Astrocyte (in vitro differentiated cells and primary cell): ENCODE results near the gene PREX1. TPM values are rescaled to one million over a fixed set of nuclear protein-coding genes. Genes with fewer than 3 reads are reported as not detected.

Experiments used
- DNase-seq: peaks from one replicate; pipeline ENCODE4 v3.0.0-alpha.2; 2010; ENCODE audit warnings: low read depth
- FAIRE-seq: peaks from 2 replicates; lab custom pipeline; 2011; peaks lifted over from hg19 to GRCh38; lab: Jason Lieb, UNC
- H2AFZ ChIP-seq: 2 replicates; pipeline ENCODE4 v1.6.0; 2012; ENCODE audit warnings: low read depth, low read length, inconsistent platforms
- H3K27ac ChIP-seq: 2 replicates; pipeline ENCODE4 v1.5.1; 2011; ENCODE audit warnings: low read depth, low read length, inconsistent platforms
- H3K27me3 ChIP-seq: 2 replicates; pipeline ENCODE4 v1.6.0; 2011; ENCODE audit warnings: low read length, inconsistent platforms; ENCODE audit not compliant: insufficient read depth
- H3K36me3 ChIP-seq: 2 replicates; pipeline ENCODE4 v1.5.1; 2011; ENCODE audit warnings: low read length, inconsistent platforms; ENCODE audit not compliant: insufficient read depth
- H3K4me1 ChIP-seq: 2 replicates; pipeline ENCODE4 v1.5.1; 2011; ENCODE audit warnings: low read length, inconsistent platforms; ENCODE audit not compliant: insufficient read depth
- H3K4me2 ChIP-seq: 2 replicates; pipeline ENCODE4 v1.6.0; 2012; ENCODE audit warnings: low read length, inconsistent platforms
- H3K4me3 ChIP-seq: 2 replicates; pipeline ENCODE4 v1.5.1; 2011; ENCODE audit warnings: low read depth, mild to moderate bottlenecking, low read length, inconsistent platforms; ENCODE audit not compliant: insufficient read depth
- H3K79me2 ChIP-seq: 2 replicates; pipeline ENCODE4 v1.6.0; 2012; ENCODE audit warnings: mild to moderate bottlenecking, low read length, inconsistent platforms; ENCODE audit not compliant: insufficient read depth
- H3K9ac ChIP-seq: 2 replicates; pipeline ENCODE4 v1.6.0; 2012; ENCODE audit warnings: mild to moderate bottlenecking, low read length, inconsistent platforms
- H3K9me3 ChIP-seq: 2 replicates; pipeline ENCODE4 v1.5.1; 2012; ENCODE audit warnings: low read depth, mild to moderate bottlenecking, low read length, inconsistent platforms; ENCODE audit not compliant: insufficient read depth
- H4K20me1 ChIP-seq: 2 replicates; pipeline ENCODE4 v1.6.0; 2012; ENCODE audit warnings: low read length, inconsistent platforms; ENCODE audit not compliant: insufficient read depth
- H3K27ac Mint-ChIP-seq: one replicate; pipeline ENCODE4 v1.8.0; 2021; ENCODE audit warnings: mild to moderate bottlenecking, mixed read lengths; ENCODE audit not compliant: unreplicated experiment
- H3K27me3 Mint-ChIP-seq: one replicate; pipeline ENCODE4 v1.8.0; 2021; ENCODE audit warnings: low read depth, mixed read lengths; ENCODE audit not compliant: unreplicated experiment
- H3K36me3 Mint-ChIP-seq: one replicate; pipeline ENCODE4 v1.8.0; 2021; ENCODE audit warnings: low read depth, mixed read lengths; ENCODE audit not compliant: unreplicated experiment
- H3K4me1 Mint-ChIP-seq: one replicate; pipeline ENCODE4 v1.8.0; 2021; ENCODE audit warnings: low read depth, mixed read lengths; ENCODE audit not compliant: unreplicated experiment
- H3K4me3 Mint-ChIP-seq: one replicate; pipeline ENCODE4 v1.8.0; 2021; ENCODE audit warnings: mild to moderate bottlenecking, moderate library complexity, mixed read lengths; ENCODE audit not compliant: unreplicated experiment
- H3K9me3 Mint-ChIP-seq: one replicate; pipeline ENCODE4 v1.8.0; 2021; ENCODE audit warnings: mild to moderate bottlenecking, mixed read lengths; ENCODE audit not compliant: unreplicated experiment
- EZH2 ChIP-seq: IDR thresholded peaks from 2 replicates; pipeline ENCODE4 v1.6.1; 2012; ENCODE audit warnings: mild to moderate bottlenecking, low read length, inconsistent platforms; ENCODE audit not compliant: insufficient read depth
- total RNA-seq: library from RNA; stranded (reverse); gene quantifications from 2 replicates; pipeline ENCODE4 v1.2.1, GENCODE V29; 2021
- TF ChIP-seq, protein P1 (sequence below): IDR thresholded peaks from 2 replicates; pipeline ENCODE4 v1.5.1; 2011; ENCODE audit warnings: low read depth, mild to moderate bottlenecking, inconsistent platforms, low read length, moderate library complexity; ENCODE audit not compliant: insufficient read depth

Gene PREX1
- total RNA-seq, 1 donor from 2014 or later: 3.5 TPM

DNA sequence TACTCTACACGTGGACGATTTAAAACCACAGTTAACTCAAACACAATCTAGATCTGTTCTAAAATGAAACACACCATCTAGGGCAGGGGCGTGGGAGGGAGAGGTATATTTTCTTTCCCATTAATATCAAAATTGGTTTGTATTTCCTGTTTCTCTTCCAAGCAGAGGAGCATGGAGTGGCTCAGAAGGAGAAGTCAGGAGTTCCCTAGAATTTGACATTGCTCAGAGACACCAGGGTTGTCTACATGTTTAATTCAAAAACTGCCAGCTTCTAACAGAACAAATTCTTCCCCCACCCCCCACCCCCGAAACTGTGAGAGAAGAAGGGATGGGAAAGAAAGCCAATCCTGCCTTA, 2.3 kb downstream of the PREX1 start:
- Mint-ChIP-seq H3K27me3 (peaks cover 20% of the 10 kb centered on the region), H3K4me3 (no peak overlapping the region), H3K27ac (no peak overlapping the region), H3K4me1 (peaks cover 9% of the 10 kb centered on the region), H3K36me3 (no peaks in the 10 kb centered on the region), H3K9me3 (no peaks in the 10 kb centered on the region)
- no peaks in the 10 kb centered on the region for H3K27me3 ChIP-seq
- no peaks in the 10 kb centered on the region for H3K79me2 ChIP-seq
- no peaks in the 10 kb centered on the region for H3K9me3 ChIP-seq
- H2AFZ ChIP-seq: no peak overlapping the region
- H3K4me1 ChIP-seq: peaks cover 32% of the 10 kb centered on the region
- H3K9ac ChIP-seq: no peak overlapping the region
- H4K20me1 ChIP-seq: peaks cover 5% of the 10 kb centered on the region
- peak overlapping the region; percentile 88 for H3K4me2 ChIP-seq
- FAIRE-seq (no peak), DNase-seq (no peak)
- no peak overlapping the region for H3K27ac ChIP-seq
- H3K36me3 ChIP-seq: no peaks in the 10 kb centered on the region
- H3K4me3 ChIP-seq: no peak overlapping the region
- TF ChIP-seq, protein P1, sequence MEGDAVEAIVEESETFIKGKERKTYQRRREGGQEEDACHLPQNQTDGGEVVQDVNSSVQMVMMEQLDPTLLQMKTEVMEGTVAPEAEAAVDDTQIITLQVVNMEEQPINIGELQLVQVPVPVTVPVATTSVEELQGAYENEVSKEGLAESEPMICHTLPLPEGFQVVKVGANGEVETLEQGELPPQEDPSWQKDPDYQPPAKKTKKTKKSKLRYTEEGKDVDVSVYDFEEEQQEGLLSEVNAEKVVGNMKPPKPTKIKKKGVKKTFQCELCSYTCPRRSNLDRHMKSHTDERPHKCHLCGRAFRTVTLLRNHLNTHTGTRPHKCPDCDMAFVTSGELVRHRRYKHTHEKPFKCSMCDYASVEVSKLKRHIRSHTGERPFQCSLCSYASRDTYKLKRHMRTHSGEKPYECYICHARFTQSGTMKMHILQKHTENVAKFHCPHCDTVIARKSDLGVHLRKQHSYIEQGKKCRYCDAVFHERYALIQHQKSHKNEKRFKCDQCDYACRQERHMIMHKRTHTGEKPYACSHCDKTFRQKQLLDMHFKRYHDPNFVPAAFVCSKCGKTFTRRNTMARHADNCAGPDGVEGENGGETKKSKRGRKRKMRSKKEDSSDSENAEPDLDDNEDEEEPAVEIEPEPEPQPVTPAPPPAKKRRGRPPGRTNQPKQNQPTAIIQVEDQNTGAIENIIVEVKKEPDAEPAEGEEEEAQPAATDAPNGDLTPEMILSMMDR: no peak
- no peak for TF ChIP-seq EZH2

GRCh38 chr20:48824830-48825565, 2.8 kb downstream of the PREX1 start:
- peak overlapping the region; percentile 37 for H3K27ac ChIP-seq
- peak overlapping the region; percentile 7 for H3K9ac ChIP-seq
- Mint-ChIP-seq H3K4me1 (peaks cover 9% of the 10 kb centered on the region), H3K9me3 (no peaks in the 10 kb centered on the region), H3K27me3 (peaks cover 16% of the 10 kb centered on the region), H3K4me3 (no peak overlapping the region), H3K27ac (no peak overlapping the region), H3K36me3 (no peaks in the 10 kb centered on the region)
- H2AFZ ChIP-seq: no peak overlapping the region
- peak overlapping the region; percentile 88 for H3K4me2 ChIP-seq
- H4K20me1 ChIP-seq: peaks cover 5% of the 10 kb centered on the region
- no peaks in the 10 kb centered on the region for H3K36me3 ChIP-seq
- H3K79me2 ChIP-seq: no peaks in the 10 kb centered on the region
- FAIRE-seq (no peak), DNase-seq (no peak)
- no peaks in the 10 kb centered on the region for H3K9me3 ChIP-seq
- no peak for TF ChIP-seq EZH2
- TF ChIP-seq, protein P1: no peak
- H3K4me1 ChIP-seq: peaks cover 32% of the 10 kb centered on the region
- H3K27me3 ChIP-seq: no peaks in the 10 kb centered on the region
- no peak overlapping the region for H3K4me3 ChIP-seq

- Histone ChIP-seq H3K9me3 (no peaks in the 10 kb centered on the region), H3K4me2 (peak overlapping the region; percentile 88), H4K20me1 (peaks cover 11% of the 10 kb centered on the region), H2AFZ (no peak overlapping the region), H3K36me3 (no peaks in the 10 kb centered on the region), H3K79me2 (no peaks in the 10 kb centered on the region), H3K9ac (no peak overlapping the region), H3K4me3 (no peak overlapping the region), H3K27me3 (no peaks in the 10 kb centered on the region), H3K27ac (peak overlapping the region; percentile 37), H3K4me1 (peaks cover 32% of the 10 kb centered on the region)
- Mint-ChIP-seq H3K9me3 (no peaks in the 10 kb centered on the region), H3K4me3 (no peak overlapping the region), H3K4me1 (peaks cover 9% of the 10 kb centered on the region), H3K27me3 (peaks cover 12% of the 10 kb centered on the region), H3K36me3 (peaks cover 2% of the 10 kb centered on the region), H3K27ac (no peak overlapping the region)
- TF ChIP-seq EZH2: no peak
- TF ChIP-seq, protein P1: no peak
- DNase-seq (peak; percentile 70), FAIRE-seq (no peak)
These were observed 3.8 kb downstream of the PREX1 start for GRCh38 chr20:48823960-48824498.
